HAP-1 (cell line): Measurements from ENCODE around the gene NR2F2.

Experiments used
- DNase-seq, 2 experiments: peaks; one replicate each; pipeline ENCODE4 v3.0.0-alpha.2; 2016 to 2020; ENCODE audit warnings: low spot score in 2 of 2
- H3K27me3 ChIP-seq: fragments of 250-450 bp; sonication (Bioruptor Pico); 2 replicates; pipeline ENCODE4 v1.5.1; 2020; ENCODE audit warnings: low read depth, mild to moderate bottlenecking, moderate library complexity
- H3K36me3 ChIP-seq: fragments of 250-450 bp; sonication (Bioruptor Pico); replicated peaks from 2 replicates; pipeline ENCODE4 v1.5.1; 2020; ENCODE audit warnings: mild to moderate bottlenecking
- H3K4me1 ChIP-seq: fragments of 250-450 bp; sonication (Bioruptor Pico); 2 replicates; pipeline ENCODE4 v1.5.1; 2020; ENCODE audit warnings: mild to moderate bottlenecking
- H3K4me3 ChIP-seq: fragments of 250-450 bp; sonication (Bioruptor Pico); 2 replicates; pipeline ENCODE4 v1.5.1; 2020; ENCODE audit warnings: mild to moderate bottlenecking, moderate library complexity
- H3K9me3 ChIP-seq: fragments of 250-450 bp; sonication (Bioruptor Pico); 2 replicates; pipeline ENCODE4 v1.5.1; 2020; ENCODE audit warnings: mild to moderate bottlenecking, moderate library complexity
- in situ Hi-C: fragments of 300-500 bp; cut with MboI; formaldehyde crosslinking; loops from 3 replicates; pipeline ENCODE4 v1.14.3; 2020; ENCODE audit warnings: low sequenced_read_pairs, inconsistent platforms, mixed read lengths

Gene NR2F2

GRCh38 chr15:96330450-96331143 lies at the start of gene NR2F2:
NR2F2 (plus strand) TSS chr15:96330700; CDS start chr15:96332106, 1,406 bp downstream.
- Histone ChIP-seq H3K4me1 (peaks cover 32% of the 10 kb centered on the region), H3K9me3 (no peaks in the 10 kb centered on the region), H3K27me3 (no peaks in the 10 kb centered on the region), H3K4me3 (peak within 1 kb of the TSS; percentile 68), H3K36me3 (peaks cover 16% of the 10 kb centered on the region)
- in situ Hi-C loops: loop anchor here (25.0 kb wide), 2 partner anchors 493 to 1068 kb away; no protein-coding TSS in a partner anchor
- peak; percentile 94 to 95 for DNase-seq

- no peak for DNase-seq
- Histone ChIP-seq H3K27me3 (no peaks in the 10 kb centered on the region), H3K36me3 (no peaks in the 10 kb centered on the region), H3K4me1 (no peaks in the 10 kb centered on the region), H3K9me3 (no peaks in the 10 kb centered on the region), H3K4me3 (no peak overlapping the region)
- in situ Hi-C loops: no loop called here
Measured at GRCh38 chr15:96285305-96285704, 45.2 kb upstream of the NR2F2 start.

DNA sequence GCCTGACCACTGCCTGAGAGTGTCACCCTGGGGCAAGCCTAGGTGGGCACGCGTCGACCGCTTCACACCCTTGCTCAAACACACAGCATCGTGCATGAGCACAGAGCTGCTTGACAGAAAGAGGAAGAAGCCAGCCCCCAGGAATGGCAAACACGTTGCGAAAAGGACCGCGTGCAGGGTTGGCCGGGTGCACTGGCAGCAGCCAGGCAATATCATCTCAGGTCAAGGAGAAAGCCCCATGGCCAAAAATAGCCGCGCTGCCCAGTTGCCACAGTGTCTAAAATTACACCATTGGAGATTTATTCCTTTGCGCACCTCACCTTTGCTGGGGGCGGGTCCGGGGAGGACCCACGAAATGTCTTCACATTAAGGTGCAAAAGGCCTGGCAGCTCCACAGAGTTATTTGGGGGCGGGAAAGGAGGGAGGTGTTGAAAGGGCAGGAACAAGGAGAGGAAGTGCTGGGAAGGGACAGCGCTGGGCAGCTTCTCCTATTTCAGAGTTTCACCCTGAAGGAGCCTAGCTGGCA lies 44.7 kb upstream of the NR2F2 start:
- no peaks in the 10 kb centered on the region for H3K4me1 ChIP-seq
- H3K4me3 ChIP-seq: no peak overlapping the region
- no peaks in the 10 kb centered on the region for H3K9me3 ChIP-seq
- H3K36me3 ChIP-seq: no peaks in the 10 kb centered on the region
- no peak for DNase-seq
- H3K27me3 ChIP-seq: no peaks in the 10 kb centered on the region
- in situ Hi-C loops: no loop called here

DNA sequence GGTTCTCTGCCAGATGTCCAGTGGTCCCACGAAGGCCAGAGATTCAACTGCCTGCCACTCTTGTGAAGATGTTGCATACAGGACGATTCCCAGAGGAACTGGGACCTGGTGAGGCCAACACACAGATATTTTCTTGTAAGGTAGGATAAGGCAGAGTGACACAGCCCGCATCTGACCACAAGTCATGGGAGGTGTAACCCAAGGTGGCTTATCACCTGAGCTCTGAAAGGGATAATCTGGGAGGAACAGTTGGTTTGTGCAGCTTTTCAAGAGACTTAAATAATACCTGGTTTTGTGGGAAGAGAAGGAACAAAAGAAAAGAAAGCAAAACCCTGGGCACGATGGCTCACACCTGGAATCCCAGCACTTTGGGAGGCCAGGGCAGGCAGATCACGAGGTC lies 39.8 kb upstream of the NR2F2 start:
- Histone ChIP-seq H3K27me3 (no peaks in the 10 kb centered on the region; the same call in 1 of the 2 replicates), H3K4me3 (no peak overlapping the region)
- in situ Hi-C loops: no loop called here

GRCh38 chr15:96292635-96293034 lies 37.9 kb upstream of the NR2F2 start:
- no peaks in the 10 kb centered on the region; the same call in 1 of the 2 replicates for H3K27me3 ChIP-seq
- in situ Hi-C loops: no loop called here

More for the DNA sequence above, 39.8 kb upstream of the NR2F2 start:
- peaks cover 12% of the 10 kb centered on the region for H3K4me1 ChIP-seq
- H3K9me3 ChIP-seq: no peaks in the 10 kb centered on the region
- no peaks in the 10 kb centered on the region for H3K36me3 ChIP-seq
- no peak for DNase-seq

DNA sequence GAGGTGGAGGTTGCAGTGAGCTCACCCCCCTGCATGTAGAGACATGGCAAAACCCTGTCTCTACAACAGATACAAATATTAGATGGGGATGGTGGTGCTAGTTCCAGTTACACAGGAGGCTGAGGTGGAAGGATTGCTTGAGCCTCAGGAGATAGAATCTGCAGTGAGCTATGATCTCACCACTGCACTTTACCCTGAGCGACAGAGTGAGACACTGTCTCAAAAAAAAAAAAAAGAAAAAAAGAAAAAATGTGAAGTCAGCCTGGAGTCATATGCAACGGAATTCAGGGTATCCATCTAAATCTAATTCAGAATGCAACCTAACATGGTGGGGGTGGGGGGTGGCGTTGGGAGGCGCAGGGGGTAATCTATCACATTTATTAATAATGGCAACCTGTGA lies 37.1 kb upstream of the NR2F2 start:
- Histone ChIP-seq H3K4me3 (no peak overlapping the region), H3K4me1 (peaks cover 12% of the 10 kb centered on the region), H3K27me3 (no peaks in the 10 kb centered on the region; the same call in 1 of the 2 replicates), H3K9me3 (peaks cover 8% of the 10 kb centered on the region), H3K36me3 (no peaks in the 10 kb centered on the region)
- DNase-seq: no peak
- in situ Hi-C loops: no loop called here

More at GRCh38 chr15:96292635-96293034, 37.9 kb upstream of the NR2F2 start:
- no peaks in the 10 kb centered on the region for H3K36me3 ChIP-seq
- H3K4me1 ChIP-seq: peaks cover 12% of the 10 kb centered on the region
- DNase-seq: no peak
- peaks cover under 1% of the 10 kb centered on the region; the same call in 1 of the 2 replicates for H3K9me3 ChIP-seq
- H3K4me3 ChIP-seq: no peak overlapping the region

- Histone ChIP-seq H3K4me1 (peaks cover 12% of the 10 kb centered on the region), H3K9me3 (peaks cover 11% of the 10 kb centered on the region), H3K27me3 (no peaks in the 10 kb centered on the region; the same call in 1 of the 2 replicates), H3K36me3 (no peaks in the 10 kb centered on the region), H3K4me3 (no peak overlapping the region)
- DNase-seq: peak; percentile 40 to 90
- in situ Hi-C loops: no loop called here
Measured at GRCh38 chr15:96294766-96295165, 35.7 kb upstream of the NR2F2 start.

- Histone ChIP-seq H3K9me3 (peaks cover 11% of the 10 kb centered on the region), H3K36me3 (no peaks in the 10 kb centered on the region), H3K27me3 (no peaks in the 10 kb centered on the region; the same call in 1 of the 2 replicates), H3K4me1 (peaks cover 12% of the 10 kb centered on the region), H3K4me3 (no peak overlapping the region)
- no peak for DNase-seq
- in situ Hi-C loops: no loop called here
Measured at GRCh38 chr15:96296264-96296663, 34.2 kb upstream of the NR2F2 start.

DNA sequence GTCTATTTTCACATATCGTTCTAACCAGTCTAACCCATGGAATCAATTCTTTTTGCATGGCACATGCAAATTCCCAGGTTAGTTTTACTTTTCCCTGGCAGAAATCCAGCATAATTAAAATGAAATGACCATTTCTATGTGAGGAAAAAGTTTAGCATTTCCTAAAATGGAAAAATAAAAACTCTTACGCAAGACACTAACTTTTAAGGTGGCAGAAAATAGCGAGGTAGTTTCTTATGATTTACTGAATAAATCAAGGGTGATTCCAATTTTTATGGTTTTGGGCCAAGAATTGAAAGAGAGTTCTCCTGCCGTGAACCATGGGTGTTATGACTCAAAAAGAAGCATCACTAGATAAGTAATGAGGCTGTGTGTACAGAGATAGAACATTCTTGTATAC lies 32.7 kb upstream of the NR2F2 start:
- no peak for DNase-seq
- H3K27me3 ChIP-seq: no peaks in the 10 kb centered on the region; the same call in 1 of the 2 replicates
- peaks cover 12% of the 10 kb centered on the region for H3K4me1 ChIP-seq
- in situ Hi-C loops: no loop called here
- peaks cover 11% of the 10 kb centered on the region for H3K9me3 ChIP-seq
- H3K4me3 ChIP-seq: no peak overlapping the region
- H3K36me3 ChIP-seq: no peaks in the 10 kb centered on the region

GRCh38 chr15:96298217-96298616 lies 32.3 kb upstream of the NR2F2 start:
- Histone ChIP-seq H3K9me3 (peaks cover 11% of the 10 kb centered on the region), H3K36me3 (no peaks in the 10 kb centered on the region), H3K4me3 (no peak overlapping the region), H3K4me1 (peaks cover 12% of the 10 kb centered on the region), H3K27me3 (no peaks in the 10 kb centered on the region)
- no peak for DNase-seq
- in situ Hi-C loops: no loop called here

GRCh38 chr15:96300836-96301235 lies 29.7 kb upstream of the NR2F2 start:
- Histone ChIP-seq H3K27me3 (no peaks in the 10 kb centered on the region), H3K4me1 (peaks cover 2% of the 10 kb centered on the region; the same call in 1 of the 2 replicates), H3K9me3 (peaks cover 11% of the 10 kb centered on the region), H3K36me3 (no peaks in the 10 kb centered on the region), H3K4me3 (no peak overlapping the region)
- DNase-seq: no peak
- in situ Hi-C loops: no loop called here

- peaks cover 3% of the 10 kb centered on the region; the same call in 1 of the 2 replicates for H3K9me3 ChIP-seq
- no peak for DNase-seq
- in situ Hi-C loops: no loop called here
- H3K4me3 ChIP-seq: no peak overlapping the region
- H3K36me3 ChIP-seq: no peaks in the 10 kb centered on the region
- H3K27me3 ChIP-seq: no peaks in the 10 kb centered on the region
- peaks cover 2% of the 10 kb centered on the region; the same call in 1 of the 2 replicates for H3K4me1 ChIP-seq
Measured at GRCh38 chr15:96303503-96304056, 26.9 kb upstream of the NR2F2 start.

- no peaks in the 10 kb centered on the region for H3K27me3 ChIP-seq
- no peaks in the 10 kb centered on the region for H3K9me3 ChIP-seq
- DNase-seq: no peak
- H3K36me3 ChIP-seq: no peaks in the 10 kb centered on the region
- in situ Hi-C loops: no loop called here
- peaks cover 2% of the 10 kb centered on the region; the same call in 1 of the 2 replicates for H3K4me1 ChIP-seq
- no peak overlapping the region for H3K4me3 ChIP-seq
Measured at GRCh38 chr15:96304839-96305238, 25.7 kb upstream of the NR2F2 start.

- DNase-seq: no peak
- in situ Hi-C loops: no loop called here
- H3K4me1 ChIP-seq: peaks cover 8% of the 10 kb centered on the region
Measured at GRCh38 chr15:96306321-96306720, 24.2 kb upstream of the NR2F2 start.

More at GRCh38 chr15:96306321-96306720, 24.2 kb upstream of the NR2F2 start:
- no peaks in the 10 kb centered on the region for H3K9me3 ChIP-seq
- no peaks in the 10 kb centered on the region for H3K27me3 ChIP-seq
- H3K4me3 ChIP-seq: no peak overlapping the region
- H3K36me3 ChIP-seq: no peaks in the 10 kb centered on the region
